HL-60 (cell line): ENCODE measurements around the gene REPS2.

ENCODE experiments used
- DNase-seq, 2 experiments: peaks; one replicate each; pipeline ENCODE4 v3.0.0-alpha.2; 2010 to 2020; ENCODE audit warnings: low read depth in 1 of 2, low spot score in 1 of 2
- H3K27ac ChIP-seq: fragments of 250-450 bp; sonication (Bioruptor Pico); replicated peaks from 2 replicates; pipeline ENCODE4 v1.5.1; 2020; ENCODE audit warnings: mild to moderate bottlenecking, moderate library complexity
- H3K27me3 ChIP-seq: fragments of 250-450 bp; sonication (Bioruptor Pico); 2 replicates; pipeline ENCODE4 v1.5.1; 2021; ENCODE audit warnings: mild to moderate bottlenecking, moderate library complexity; ENCODE audit not compliant: insufficient read depth, poor library complexity, severe bottlenecking
- H3K4me3 ChIP-seq: replicated peaks from 2 replicates; pipeline ENCODE4 v1.5.1; 2011; ENCODE audit warnings: mild to moderate bottlenecking, control low read depth, low read length; ENCODE audit not compliant: insufficient read depth
- GABPA ChIP-seq: IDR thresholded peaks from 2 replicates; pipeline ENCODE4 v1.6.1; 2012; ENCODE audit warnings: low read depth
- POLR2AphosphoS5 ChIP-seq: IDR thresholded peaks from 2 replicates; pipeline ENCODE4 v1.6.1; 2012; ENCODE audit warnings: low read depth
- SPI1 ChIP-seq: IDR thresholded peaks from 2 replicates; pipeline ENCODE4 v1.6.1; 2012; ENCODE audit warnings: low read depth, mild to moderate bottlenecking, borderline replicate concordance
- TF ChIP-seq, protein P1 (sequence below): IDR thresholded peaks from one replicate; pipeline ENCODE4 v1.5.1; 2011; ENCODE audit warnings: low read length, control low read depth, inconsistent platforms; ENCODE audit not compliant: insufficient read depth
- TF ChIP-seq, protein P2 (sequence below): IDR thresholded peaks from 2 replicates; pipeline ENCODE4 v1.6.1; 2012; ENCODE audit warnings: low read depth; ENCODE audit not compliant: insufficient replicate concordance

REPS2 gene

DNA sequence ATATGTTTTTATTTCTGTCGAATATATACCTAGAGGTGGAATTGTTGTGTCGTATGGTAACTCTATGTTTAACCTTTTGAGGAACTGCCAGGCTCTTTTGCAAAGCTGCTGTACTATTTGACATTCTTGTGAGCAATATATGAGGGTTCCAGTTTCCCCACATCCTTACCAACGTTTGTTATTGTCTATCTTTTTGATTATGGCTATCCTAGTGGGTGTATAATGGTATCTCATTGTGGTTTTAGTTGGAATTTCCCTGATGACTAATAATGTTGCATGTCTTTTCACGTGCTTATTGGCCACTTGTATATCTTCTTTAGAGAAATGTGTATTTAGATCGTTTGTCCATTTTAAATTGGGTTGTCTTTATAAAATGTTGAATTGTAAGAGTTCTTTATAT is 24.5 kb downstream of the REPS2 start:
- no peak for DNase-seq
- Histone ChIP-seq H3K27ac (no peak overlapping the region), H3K4me3 (no peak overlapping the region), H3K27me3 (no peaks in the 10 kb centered on the region)
- no peak for TF ChIP-seq POLR2AphosphoS5
- TF ChIP-seq, protein P1, sequence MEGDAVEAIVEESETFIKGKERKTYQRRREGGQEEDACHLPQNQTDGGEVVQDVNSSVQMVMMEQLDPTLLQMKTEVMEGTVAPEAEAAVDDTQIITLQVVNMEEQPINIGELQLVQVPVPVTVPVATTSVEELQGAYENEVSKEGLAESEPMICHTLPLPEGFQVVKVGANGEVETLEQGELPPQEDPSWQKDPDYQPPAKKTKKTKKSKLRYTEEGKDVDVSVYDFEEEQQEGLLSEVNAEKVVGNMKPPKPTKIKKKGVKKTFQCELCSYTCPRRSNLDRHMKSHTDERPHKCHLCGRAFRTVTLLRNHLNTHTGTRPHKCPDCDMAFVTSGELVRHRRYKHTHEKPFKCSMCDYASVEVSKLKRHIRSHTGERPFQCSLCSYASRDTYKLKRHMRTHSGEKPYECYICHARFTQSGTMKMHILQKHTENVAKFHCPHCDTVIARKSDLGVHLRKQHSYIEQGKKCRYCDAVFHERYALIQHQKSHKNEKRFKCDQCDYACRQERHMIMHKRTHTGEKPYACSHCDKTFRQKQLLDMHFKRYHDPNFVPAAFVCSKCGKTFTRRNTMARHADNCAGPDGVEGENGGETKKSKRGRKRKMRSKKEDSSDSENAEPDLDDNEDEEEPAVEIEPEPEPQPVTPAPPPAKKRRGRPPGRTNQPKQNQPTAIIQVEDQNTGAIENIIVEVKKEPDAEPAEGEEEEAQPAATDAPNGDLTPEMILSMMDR: no peak
- no peak for TF ChIP-seq SPI1
- TF ChIP-seq, protein P2, sequence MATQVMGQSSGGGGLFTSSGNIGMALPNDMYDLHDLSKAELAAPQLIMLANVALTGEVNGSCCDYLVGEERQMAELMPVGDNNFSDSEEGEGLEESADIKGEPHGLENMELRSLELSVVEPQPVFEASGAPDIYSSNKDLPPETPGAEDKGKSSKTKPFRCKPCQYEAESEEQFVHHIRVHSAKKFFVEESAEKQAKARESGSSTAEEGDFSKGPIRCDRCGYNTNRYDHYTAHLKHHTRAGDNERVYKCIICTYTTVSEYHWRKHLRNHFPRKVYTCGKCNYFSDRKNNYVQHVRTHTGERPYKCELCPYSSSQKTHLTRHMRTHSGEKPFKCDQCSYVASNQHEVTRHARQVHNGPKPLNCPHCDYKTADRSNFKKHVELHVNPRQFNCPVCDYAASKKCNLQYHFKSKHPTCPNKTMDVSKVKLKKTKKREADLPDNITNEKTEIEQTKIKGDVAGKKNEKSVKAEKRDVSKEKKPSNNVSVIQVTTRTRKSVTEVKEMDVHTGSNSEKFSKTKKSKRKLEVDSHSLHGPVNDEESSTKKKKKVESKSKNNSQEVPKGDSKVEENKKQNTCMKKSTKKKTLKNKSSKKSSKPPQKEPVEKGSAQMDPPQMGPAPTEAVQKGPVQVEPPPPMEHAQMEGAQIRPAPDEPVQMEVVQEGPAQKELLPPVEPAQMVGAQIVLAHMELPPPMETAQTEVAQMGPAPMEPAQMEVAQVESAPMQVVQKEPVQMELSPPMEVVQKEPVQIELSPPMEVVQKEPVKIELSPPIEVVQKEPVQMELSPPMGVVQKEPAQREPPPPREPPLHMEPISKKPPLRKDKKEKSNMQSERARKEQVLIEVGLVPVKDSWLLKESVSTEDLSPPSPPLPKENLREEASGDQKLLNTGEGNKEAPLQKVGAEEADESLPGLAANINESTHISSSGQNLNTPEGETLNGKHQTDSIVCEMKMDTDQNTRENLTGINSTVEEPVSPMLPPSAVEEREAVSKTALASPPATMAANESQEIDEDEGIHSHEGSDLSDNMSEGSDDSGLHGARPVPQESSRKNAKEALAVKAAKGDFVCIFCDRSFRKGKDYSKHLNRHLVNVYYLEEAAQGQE: no peak
- no peak for TF ChIP-seq GABPA

DNA sequence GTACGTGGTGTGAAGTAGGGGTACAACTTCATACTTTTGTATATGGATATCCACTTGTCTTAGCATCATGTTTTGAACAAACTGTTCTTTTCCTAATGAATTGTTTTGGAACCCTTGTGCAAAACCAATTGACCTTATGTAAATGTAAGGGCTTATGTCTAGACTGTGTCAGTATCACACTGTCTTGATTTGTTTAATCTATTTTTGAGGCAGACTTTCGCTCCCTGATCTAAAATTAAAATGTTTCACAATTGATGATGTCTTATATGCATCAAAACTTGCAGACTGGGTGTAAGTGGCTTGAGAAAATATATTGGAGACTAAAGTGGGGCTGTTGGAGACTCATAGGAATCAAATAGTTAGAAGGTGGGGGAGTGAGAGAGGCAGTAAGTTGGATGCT is 25.2 kb downstream of the REPS2 start:
- Histone ChIP-seq H3K4me3 (no peak overlapping the region), H3K27ac (no peak overlapping the region), H3K27me3 (no peaks in the 10 kb centered on the region)
- TF ChIP-seq POLR2AphosphoS5 (no peak), GABPA (no peak), SPI1 (no peak)
- TF ChIP-seq, protein P2: no peak
- TF ChIP-seq, protein P1: no peak
- DNase-seq: no peak

DNA sequence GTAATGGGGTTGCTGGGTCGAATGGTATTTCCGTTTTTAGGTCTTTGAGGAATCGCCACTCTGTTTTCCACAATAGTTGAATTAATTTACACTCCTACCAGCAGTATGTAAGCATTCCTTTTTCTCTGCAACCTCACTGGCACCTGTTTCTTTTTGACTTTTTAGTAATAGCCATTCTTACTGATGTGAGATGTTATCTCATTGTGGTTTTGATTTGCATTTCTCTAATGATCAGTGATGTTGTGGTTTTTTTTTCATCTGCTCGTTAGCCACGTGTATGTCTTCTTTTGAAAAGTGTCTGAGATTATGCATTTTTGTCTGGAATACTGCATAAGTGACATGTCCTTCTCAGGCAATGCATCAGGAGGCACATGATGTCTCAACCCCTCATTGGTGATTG is 28.8 kb downstream of the REPS2 start:
- no peak for DNase-seq
- no peak for TF ChIP-seq SPI1
- TF ChIP-seq, protein P1: no peak
- no peak for TF ChIP-seq GABPA
- TF ChIP-seq, protein P2: no peak
- no peak for TF ChIP-seq POLR2AphosphoS5
- Histone ChIP-seq H3K27me3 (no peaks in the 10 kb centered on the region), H3K4me3 (no peak overlapping the region), H3K27ac (no peak overlapping the region)
